ENCODE data around the gene PSMB3.
"Not testable (repeated sequence)": the region's sequence is repeated elsewhere in the genome, so short reads cannot be mapped to it uniquely, and the experiment has no call there.

Gene PSMB3

DNA sequence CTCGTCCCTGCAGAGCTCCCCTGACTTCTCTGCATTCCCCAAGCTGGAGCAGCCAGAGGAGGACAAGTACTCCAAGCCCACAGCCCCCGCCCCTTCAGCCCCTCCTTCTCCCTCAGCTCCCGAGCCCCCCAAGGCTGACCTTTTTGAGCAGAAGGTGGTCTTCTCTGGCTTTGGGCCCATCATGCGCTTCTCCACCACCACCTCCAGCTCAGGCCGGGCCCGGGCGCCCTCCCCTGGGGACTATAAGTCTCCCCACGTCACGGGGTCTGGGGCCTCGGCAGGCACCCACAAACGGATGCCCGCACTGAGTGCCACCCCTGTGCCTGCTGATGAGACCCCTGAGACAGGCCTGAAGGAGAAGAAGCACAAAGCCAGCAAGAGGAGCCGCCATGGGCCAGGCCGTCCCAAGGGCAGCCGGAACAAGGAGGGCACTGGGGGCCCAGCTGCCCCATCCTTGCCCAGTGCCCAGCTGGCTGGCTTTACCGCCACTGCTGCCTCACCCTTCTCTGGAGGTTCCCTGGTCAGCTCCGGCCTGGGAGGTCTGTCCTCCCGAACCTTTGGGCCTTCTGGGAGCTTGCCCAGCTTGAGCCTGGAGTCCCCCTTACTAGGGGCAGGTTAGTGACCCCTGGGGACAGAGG lies 36.1 kb upstream of the PSMB3 start:
- no peak for DNase-seq

DNA sequence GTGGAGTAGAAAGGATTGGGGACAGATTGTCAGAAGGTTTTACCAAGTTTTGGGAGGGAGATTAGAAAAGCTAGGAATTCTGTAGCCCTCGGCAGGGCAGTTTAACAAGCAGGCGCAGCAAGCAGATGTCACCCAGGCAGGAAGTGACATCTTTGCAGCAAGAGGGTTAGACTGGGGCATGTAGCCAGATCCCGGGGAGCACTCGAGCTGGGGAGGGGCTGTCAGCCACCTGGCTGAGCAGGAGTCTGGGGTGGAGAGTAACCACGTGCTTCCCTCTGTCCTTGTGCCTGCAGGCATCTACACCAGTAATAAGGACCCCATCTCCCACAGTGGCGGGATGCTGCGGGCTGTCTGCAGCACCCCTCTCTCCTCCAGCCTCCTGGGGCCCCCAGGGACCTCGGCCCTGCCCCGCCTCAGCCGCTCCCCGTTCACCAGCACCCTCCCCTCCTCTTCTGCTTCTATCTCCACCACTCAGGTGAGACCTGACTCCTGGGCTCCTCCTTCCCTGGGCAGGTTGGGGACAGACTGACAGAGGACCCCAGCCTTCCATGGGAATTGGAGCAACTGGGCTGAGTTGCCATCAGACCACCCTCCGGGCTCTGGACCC lies 35.3 kb upstream of the PSMB3 start:
- DNase-seq = no peak

DNA sequence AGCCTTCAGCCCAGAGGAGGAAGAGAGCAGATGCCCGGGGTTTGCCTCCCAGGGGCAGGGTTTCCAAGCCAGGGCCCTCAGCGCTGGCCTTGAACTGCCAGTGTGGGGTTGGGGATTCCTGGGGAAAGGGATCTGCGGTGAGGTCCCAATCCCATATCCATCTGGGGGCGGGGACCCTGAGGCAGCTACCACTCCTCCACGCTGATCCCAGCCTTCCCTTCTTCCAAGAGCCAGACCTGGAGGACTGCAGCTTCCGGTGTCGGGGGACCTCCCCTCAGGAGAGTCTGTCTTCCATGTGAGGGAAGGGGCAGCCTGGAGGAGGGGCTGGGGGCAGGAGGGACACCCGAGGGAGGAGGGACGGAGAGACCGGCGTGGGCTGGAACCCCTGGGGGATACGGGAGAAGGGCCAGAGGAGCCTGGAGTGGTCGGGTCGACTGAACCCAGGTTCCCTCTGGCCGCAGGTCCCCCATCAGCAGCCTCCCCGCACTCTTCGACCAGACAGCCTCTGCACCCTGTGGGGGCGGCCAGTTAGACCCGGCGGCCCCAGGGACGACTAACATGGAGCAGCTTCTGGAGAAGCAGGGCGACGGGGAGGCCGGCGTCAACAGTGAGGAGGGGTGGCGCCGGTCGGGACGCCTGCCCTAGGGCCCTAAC lies 33.1 kb upstream of the PSMB3 start:
- DNase-seq = no peak

DNA sequence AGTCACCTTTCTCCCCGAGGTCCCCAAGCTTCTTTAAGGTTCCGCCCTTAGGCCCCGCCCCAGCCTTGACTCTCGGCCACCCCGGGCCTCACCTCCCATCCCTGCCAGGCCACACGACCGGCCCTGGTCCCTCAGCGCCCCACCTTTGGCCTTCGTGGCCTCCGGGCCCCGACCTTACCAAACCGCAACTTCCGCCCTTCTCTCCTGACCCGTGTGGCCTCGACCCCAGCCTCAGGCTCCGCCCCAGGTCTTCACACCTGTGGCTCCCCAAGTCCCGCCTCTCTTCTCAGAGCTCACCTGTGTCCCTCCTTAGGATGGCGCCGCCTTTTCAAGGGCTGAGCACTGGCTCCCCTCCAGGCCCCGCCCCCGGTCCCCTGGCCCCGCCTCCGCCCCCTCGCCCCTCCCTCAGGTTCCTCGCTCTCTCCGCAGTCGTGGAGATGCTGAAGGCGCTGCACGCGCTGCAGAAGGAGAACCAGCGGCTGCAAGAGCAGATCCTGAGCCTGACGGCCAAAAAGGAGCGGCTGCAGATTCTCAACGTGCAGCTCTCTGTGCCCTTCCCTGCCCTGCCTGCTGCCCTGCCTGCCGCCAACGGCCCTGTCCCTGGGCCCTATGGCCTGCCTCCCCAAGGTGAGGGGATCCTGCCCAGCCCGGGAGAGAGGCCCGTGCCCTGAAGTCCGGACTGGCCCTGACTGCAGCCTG lies 32.4 kb upstream of the PSMB3 start:
- DNase-seq = no peak

DNA sequence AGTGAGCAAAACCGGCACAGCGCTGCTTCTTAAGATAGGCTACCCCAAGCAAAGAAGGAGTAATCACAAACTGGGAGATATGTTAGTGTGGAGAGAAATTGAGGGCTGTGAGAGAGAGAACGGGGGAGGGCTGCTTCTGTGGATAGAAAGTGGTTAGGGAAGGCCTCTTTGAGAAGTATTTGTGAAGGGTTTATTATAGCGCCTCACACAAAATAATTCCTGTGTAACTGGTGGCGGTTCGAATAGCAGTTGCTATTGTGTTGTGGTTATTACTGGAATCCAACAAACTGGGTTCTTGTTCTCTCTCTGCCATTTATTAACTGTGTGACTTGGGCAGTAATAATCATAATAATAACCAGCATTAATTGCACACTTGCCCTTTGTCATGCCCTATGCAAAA lies 31.6 kb upstream of the PSMB3 start:
- DNase-seq = no peak

DNA sequence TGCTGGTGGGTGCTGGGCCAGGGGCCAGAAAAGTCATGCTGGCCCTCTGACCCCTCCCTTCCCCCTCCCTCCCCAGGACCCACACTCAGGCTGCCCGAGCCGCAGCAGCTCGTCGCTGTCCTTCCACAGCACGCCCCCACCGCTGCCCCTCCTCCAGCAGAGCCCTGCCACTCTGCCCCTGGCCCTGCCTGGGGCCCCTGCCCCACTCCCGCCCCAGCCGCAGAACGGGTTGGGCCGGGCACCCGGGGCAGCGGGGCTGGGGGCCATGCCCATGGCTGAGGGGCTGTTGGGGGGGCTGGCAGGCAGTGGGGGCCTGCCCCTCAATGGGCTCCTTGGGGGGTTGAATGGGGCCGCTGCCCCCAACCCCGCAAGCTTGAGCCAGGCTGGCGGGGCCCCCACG lies 30.7 kb upstream of the PSMB3 start:
- no peak for DNase-seq

DNA sequence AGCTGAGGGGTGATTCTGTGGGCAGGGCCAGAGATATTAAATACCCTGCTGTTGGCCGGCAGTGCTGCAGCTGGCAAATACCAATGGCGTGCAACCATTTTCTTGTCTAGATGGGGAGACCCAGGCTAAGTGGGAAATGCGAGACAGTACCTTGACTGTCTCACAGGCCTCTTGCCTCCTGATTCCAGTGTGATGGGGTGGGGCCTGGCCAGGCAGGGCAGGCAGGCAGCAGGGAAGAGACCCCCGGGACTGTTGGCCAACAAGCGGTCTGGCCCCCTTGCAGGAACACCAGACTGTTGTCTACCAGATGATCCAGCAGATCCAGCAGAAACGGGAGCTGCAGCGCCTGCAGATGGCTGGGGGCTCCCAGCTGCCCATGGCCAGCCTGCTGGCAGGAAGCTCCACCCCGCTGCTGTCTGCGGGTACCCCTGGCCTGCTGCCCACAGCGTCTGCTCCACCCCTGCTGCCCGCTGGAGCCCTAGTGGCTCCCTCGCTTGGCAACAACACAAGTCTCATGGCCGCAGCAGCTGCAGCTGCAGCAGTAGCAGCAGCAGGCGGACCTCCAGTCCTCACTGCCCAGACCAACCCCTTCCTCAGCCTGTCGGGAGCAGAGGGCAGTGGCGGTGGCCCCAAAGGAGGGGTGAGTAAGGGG lies 28.1 kb upstream of the PSMB3 start:
- DNase-seq = no peak

DNA sequence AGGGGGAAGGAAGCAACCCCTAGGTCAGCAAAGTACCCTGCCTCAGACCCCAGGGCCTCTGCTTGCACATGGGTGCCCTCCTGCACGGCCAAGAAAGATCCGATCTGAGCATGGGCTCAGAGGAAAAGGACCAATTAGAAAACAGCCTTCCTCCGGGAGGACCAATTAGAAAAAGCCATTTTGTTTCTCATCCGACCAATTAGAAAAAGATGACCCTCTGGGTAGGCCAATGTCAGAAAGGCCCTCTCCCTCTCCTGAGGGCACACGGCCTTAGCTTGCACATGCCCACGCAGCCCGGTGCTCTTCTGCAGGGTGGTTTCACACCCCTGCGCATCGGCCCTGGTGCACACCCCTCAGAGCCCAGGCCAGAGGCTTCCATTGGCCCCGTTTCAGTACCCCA lies 27.5 kb upstream of the PSMB3 start:
- no peak for DNase-seq

DNA sequence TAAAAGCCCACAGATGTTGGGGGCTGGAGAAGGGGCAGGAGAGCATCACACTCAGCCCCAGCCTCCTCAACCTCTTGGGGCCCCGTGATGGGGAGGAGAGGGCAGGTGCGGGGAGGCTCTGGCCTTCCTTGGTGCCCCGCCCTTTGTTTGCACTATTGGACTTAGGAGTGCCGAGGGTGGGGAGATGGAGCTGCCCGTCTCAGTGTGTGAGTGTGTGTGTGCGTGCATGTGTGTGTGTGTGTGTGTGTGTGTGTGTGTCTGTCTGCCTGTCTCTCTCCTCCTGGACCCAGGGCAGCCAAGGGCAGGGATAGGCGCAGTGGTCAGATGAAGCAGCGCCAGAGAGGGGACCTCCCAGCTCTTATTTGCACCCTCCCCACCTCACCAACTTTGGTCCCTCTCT lies 26.4 kb upstream of the PSMB3 start:
- DNase-seq = not testable (repeated sequence)

DNA sequence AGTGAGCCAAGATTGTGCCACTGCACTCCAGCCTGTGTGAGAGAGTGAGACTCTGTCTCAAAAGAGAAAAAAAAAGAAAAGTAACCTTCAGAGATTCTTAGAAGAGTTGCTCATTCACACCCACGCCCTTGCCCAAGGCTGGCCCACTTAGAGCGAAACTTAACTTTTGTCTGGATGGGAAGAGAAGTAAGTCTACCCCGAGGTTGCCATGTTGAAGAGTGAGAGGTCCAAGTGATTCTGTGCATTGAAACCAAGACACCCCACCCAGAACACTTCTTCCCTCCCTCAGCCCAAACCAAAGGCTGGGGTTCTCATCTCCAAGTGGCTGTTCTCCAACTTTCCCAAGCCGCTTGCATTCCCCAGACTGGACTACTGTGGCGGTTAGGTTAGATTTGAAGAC lies 24.8 kb upstream of the PSMB3 start:
- DNase-seq = peak; percentile 79 to 84

DNA sequence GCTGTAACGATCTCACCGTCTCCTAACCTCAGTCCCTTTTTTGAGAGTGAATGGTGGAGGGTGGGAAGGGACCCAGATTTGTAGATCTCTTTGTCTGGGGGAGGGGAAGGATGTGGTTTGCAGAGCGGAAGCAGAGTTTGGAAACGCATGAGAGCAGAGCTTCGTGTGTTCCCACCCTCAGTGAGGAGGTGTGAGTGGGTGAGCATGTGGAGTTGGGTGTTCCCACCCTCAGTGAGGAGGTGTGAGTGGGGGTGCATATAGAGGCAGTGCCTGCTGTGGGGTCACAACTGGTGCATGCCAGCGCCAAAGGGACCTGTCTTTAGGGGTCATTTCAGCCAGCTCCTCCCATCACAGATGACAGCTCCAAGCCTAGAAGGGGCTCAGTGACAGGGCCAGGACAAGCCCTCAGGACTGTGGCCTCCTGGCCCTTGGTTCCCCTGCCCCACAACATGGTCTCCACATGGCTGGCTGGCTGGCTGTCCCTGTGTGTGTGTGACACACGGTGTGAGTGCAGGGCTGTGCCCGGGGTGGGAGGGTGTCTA lies 24.2 kb upstream of the PSMB3 start:
- DNase-seq = peak; percentile 79 to 83

DNA sequence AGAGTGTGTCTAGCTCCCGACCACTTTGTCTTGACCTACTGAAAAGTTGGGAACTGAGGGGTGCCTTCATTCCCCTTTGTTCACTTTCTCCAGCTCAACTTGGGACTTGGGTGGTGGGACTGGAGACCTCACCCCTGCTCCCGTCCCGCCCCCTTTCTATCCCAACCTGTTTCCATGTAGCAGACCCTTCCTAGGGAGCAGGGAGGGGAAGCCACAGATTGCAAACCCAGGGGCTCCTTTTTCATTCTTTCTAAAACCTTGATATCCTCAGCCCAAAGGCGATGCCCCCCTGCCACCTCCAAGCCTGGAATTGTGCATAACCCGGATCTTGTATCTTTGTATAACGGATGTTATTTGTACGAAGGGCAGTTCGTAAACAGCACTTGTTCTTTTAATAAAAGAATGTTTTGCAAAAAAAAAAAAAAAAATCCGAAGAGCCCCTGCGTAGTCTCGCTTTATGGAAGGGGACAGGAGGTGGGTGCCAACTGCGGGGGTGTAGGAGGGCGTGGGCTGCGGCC lies 23.1 kb upstream of the PSMB3 start:
- no peak for DNase-seq

DNA sequence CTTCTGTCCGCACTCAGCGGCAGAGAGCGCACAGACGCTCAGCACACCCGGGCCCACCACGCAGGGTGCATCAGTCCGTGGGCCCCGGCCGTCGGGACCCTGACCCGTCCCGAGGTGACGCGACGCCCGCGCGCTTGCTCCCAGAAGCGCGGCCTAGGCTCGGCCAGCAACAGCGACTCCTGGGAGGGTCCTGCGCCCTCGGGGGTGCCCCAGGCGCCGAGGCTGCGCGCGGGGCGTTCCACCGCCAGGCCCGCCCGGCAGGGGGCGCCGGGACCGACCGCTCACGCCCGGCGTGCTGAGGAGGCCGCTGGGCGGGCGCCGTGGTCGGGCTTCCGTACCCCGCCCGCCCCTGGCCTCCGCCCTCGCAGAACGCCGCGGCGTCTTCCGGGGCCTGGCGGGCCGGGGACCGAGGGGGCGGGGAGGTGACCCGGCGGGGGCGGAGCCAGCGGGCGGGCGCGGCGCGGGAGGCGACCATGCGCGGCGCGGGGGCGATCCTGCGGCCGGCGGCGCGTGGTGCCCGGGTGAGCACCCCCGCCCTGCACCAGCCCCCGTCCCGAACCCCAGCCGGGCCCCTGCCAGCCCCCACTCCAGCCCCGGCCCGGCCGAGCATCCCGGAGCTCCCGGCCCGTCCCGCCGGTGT lies 22.5 kb upstream of the PSMB3 start, which contains the start of gene CISD3:
Gene CISD3 (plus strand): TSS at position 456 of the 640 bp plus-strand sequence. CDS start 18 bp downstream, at position 474.
- peak; percentile 82 to 88 for DNase-seq

DNA sequence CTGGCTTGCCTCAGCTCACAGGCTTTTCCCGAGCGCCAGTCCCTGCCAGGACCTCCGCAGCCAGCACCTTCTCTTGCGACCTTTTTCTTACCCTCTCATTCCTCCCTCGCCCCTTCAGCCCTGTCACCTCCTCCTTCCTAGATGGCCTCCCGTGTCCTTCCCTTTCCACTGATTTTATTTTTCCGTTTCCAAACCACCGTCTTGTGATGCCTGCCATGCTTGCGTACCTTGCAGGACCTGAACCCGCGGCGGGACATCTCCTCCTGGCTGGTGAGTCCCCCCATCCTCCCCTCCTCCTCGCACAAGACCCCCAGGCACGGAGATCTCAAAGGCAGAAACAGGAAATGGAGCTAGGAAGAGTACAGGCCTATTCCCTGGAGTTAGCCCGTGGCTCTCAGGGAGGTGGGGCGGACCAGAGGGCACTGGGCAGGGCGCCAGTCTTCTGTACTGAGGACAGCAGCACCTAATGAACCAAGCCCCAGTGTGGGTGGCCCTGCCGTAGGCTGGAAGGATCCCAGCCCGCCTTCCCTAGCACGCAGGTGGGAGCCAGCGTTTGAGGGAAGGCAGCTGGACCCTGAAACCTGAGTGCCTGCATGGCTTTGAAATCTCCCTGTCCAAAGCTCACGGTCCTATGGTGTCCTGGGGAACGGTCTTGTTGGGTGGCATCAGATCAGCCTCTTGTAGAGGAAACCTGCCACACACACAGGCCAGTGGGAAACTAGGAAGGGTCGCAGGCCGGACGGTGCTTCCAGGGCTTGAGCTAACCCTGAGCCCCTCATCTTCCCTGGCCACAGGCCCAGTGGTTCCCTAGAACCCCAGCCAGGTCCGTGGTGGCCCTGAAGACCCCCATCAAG lies 21.8 kb upstream of the PSMB3 start:
- peak in 1 of 2 donors; percentile 44 for DNase-seq

DNA sequence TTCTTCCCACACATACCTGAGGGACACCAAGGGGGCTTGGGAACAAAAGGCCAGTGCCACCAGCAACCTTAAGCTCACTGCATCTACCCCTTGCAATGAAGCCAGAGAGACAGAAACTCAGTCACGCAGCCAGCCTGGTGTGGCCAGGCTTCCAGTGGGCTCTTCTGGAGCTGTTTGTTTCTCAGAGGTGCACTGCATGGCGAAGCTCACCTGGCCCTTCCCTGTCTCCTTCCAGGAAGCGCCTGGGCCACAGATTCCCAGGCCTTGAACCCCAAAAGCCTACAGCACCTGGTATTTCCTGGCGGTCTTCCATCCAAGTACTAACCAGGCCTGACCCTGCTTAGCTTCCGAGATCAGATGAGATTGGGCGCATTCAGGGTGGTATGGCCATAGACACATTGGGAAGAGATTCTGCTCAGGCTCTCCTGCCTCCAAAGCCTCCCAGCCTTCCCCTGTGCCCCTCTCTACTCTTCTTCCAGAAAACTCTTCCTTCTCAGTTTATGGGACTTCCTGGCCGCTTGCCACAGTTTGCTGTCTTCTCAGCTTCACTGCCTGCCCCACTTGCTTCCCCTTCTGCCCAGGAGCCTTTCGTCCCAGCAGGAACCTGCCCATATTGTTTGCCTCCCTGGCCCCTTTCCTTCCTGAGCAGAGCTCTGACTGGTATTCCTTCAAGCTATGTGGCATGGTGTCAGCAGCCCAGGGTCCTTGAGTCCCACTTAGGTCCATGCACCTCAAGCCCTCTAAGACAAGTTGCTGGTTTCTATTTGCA lies 20.8 kb upstream of the PSMB3 start:
- no peak for DNase-seq

DNA sequence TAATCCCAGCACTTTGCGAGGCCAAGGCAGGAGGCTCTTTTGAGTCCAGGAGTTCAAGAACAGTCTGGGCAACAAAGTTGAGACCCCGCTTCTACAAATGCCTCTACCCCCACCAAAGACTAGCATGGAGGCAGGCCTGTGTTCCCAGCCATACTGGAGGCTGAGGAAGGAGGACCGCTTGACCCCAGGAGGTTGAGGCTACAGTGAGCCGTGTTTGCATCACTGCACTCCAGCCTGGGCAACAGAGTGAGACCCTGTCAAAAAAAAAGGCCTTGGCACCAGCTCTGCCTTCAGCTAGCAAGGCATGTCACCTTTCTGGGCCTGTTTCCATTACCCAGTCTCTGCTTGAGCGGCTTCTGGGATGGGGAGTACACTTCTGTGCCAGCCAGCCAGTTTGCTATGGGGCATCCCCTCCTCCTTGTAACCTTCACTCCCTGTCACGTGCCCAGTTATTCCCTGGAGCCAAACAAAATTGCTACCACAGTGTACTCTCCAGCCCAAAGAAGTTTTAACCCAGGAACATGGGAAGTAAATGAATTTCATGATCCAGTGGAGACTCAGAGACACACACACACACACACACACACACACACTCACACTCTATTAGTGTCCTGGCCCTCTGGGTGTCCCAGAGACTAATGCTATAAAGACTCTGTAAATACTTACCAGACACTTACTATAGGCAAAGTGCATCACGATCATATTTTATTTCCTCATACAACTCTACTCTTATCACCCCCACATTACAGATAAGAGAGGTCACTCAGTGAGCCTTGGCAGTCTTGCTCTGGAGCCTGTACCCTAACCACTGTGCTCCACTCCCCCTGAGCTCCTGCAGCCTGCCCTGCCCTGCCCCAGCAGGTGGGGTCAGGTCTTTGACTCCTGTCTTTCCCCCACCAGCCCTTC lies 19.9 kb upstream of the PSMB3 start:
- DNase-seq = no peak

DNA sequence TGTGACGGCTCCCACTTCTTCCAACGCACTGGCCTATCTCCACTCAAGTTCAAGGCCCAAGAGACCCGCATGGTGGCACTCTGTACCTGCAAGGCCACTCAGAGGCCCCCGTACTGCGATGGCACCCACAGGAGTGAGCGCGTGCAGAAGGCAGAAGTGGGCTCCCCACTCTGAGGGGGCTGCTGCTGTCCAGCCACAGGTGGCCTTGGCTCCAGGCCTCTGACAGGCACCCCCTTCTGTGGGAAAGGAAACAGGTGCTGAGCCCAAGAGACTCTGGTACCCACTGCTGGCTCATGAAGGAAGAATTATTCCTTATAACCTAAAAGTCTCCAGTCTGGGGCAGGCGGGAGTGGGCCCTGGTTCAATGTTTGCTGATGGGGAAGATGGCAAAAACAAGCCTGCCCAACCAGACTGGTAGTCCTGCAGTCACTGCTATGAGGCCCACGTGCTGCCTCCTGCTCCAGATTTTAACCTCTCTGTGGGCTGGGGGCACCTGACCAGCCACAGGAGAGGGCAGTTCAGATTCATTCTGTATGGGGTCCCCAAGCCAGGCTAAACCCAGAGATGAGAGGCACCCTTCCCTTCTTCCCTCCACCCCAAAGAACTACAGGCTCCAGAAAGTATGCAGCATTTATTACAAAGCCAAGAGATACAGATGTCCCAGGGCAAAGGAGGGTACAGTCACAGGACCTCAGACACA lies 19.1 kb upstream of the PSMB3 start:
- DNase-seq = no peak

All from activated CD4-positive, alpha-beta T cell treated with anti-CD3 and anti-CD28 coated beads for 4 hours (primary cell).